ENCODE data around the gene CSMD2. TPM values are rescaled to one million over a fixed set of nuclear protein-coding genes. Genes with fewer than 3 reads are reported as not detected.

Gene CSMD2
- total RNA-seq, 1 donor from 2014 or later: 0.70 TPM

GRCh38 chr1:33719771-33720670 lies 445.0 kb downstream of the CSMD2 start:
- intact Hi-C loops (cut with DNase I): no loop called here
- no peak for DNase-seq (ENCODE audit: low spot score)

- intact Hi-C loops (cut with DNase I): no loop called here
- no peak for DNase-seq (ENCODE audit: low spot score)
Observed at GRCh38 chr1:33719326-33719725, 445.7 kb downstream of the CSMD2 start.

- intact Hi-C loops (cut with DNase I): no loop called here
- DNase-seq (ENCODE audit: low spot score): no peak
Observed at GRCh38 chr1:33718186-33718585, 446.8 kb downstream of the CSMD2 start.

- no peak for DNase-seq (ENCODE audit: low spot score)
- intact Hi-C loops (cut with DNase I): no loop called here
Observed at GRCh38 chr1:33716976-33717688, 447.9 kb downstream of the CSMD2 start.

GRCh38 chr1:33715195-33715811 lies 449.7 kb downstream of the CSMD2 start:
- DNase-seq (ENCODE audit: low spot score): no peak
- intact Hi-C loops (cut with DNase I): no loop called here

GRCh38 chr1:33714421-33714820 lies 450.6 kb downstream of the CSMD2 start:
- intact Hi-C loops (cut with DNase I): no loop called here
- no peak for DNase-seq (ENCODE audit: low spot score)

- DNase-seq (ENCODE audit: low spot score): no peak
- intact Hi-C loops (cut with DNase I): no loop called here
Observed at GRCh38 chr1:33713058-33713877, 451.8 kb downstream of the CSMD2 start.

- intact Hi-C loops (cut with DNase I): no loop called here
Observed at GRCh38 chr1:33712186-33712585, 452.8 kb downstream of the CSMD2 start.

GRCh38 chr1:33711511-33711910 lies 453.5 kb downstream of the CSMD2 start:
- DNase-seq (ENCODE audit: low spot score): no peak

More at GRCh38 chr1:33712186-33712585, 452.8 kb downstream of the CSMD2 start:
- DNase-seq (ENCODE audit: low spot score): no peak

GRCh38 chr1:33710967-33711366 lies 454.1 kb downstream of the CSMD2 start:
- intact Hi-C loops (cut with DNase I): no loop called here
- DNase-seq (ENCODE audit: low spot score): no peak

More at GRCh38 chr1:33711511-33711910, 453.5 kb downstream of the CSMD2 start:
- intact Hi-C loops (cut with DNase I): no loop called here

- intact Hi-C loops (cut with DNase I): no loop called here
- DNase-seq (ENCODE audit: low spot score): no peak
Observed at GRCh38 chr1:33709783-33710718, 455.0 kb downstream of the CSMD2 start.

GRCh38 chr1:33709174-33709782 lies 455.8 kb downstream of the CSMD2 start:
- DNase-seq (ENCODE audit: low spot score): no peak
- intact Hi-C loops (cut with DNase I): no loop called here

GRCh38 chr1:33706634-33707255 lies 458.3 kb downstream of the CSMD2 start:
- intact Hi-C loops (cut with DNase I): no loop called here
- DNase-seq (ENCODE audit: low spot score): no peak

- DNase-seq (ENCODE audit: low spot score): no peak
- intact Hi-C loops (cut with DNase I): no loop called here
Observed at GRCh38 chr1:33703464-33703863, 461.6 kb downstream of the CSMD2 start.

- no peak for DNase-seq (ENCODE audit: low spot score)
Observed at GRCh38 chr1:33698361-33699035, 466.5 kb downstream of the CSMD2 start.

GRCh38 chr1:33697816-33698215 lies 467.2 kb downstream of the CSMD2 start:
- intact Hi-C loops (cut with DNase I): no loop called here
- DNase-seq (ENCODE audit: low spot score): no peak

More at GRCh38 chr1:33698361-33699035, 466.5 kb downstream of the CSMD2 start:
- intact Hi-C loops (cut with DNase I): no loop called here

- intact Hi-C loops (cut with DNase I): no loop called here
- no peak for DNase-seq (ENCODE audit: low spot score)
Observed at GRCh38 chr1:33696962-33697361, 468.1 kb downstream of the CSMD2 start.
